T-helper 1 cell (primary cell): ENCODE measurements around the gene SCNN1G.
A peak's percentile ranks its signal among the peaks of the same experiment; 100 is the strongest.
"Not testable (repeated sequence)": the region's sequence is repeated elsewhere in the genome, so short reads cannot be mapped to it uniquely, and the experiment has no call there.

ENCODE experiments used
- DNase-seq, 5 donors: peaks; one replicate each; pipeline ENCODE4 v3.0.0-alpha.2; 2012 to 2020
- total RNA-seq, 4 donors: gene quantifications; one replicate each; lab custom pipeline; 2026; lab: John Stamatoyannopoulos, UW

Gene SCNN1G, protein sequence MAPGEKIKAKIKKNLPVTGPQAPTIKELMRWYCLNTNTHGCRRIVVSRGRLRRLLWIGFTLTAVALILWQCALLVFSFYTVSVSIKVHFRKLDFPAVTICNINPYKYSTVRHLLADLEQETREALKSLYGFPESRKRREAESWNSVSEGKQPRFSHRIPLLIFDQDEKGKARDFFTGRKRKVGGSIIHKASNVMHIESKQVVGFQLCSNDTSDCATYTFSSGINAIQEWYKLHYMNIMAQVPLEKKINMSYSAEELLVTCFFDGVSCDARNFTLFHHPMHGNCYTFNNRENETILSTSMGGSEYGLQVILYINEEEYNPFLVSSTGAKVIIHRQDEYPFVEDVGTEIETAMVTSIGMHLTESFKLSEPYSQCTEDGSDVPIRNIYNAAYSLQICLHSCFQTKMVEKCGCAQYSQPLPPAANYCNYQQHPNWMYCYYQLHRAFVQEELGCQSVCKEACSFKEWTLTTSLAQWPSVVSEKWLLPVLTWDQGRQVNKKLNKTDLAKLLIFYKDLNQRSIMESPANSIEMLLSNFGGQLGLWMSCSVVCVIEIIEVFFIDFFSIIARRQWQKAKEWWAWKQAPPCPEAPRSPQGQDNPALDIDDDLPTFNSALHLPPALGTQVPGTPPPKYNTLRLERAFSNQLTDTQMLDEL
- total RNA-seq = 0 reads per million in 4 donors

GRCh38 chr16:23182679-23183542, at the start of gene SCNN1G:
Gene SCNN1G (plus strand): TSS chr16:23182745. CDS start chr16:23186272, 3,527 bp downstream.
- DNase-seq = peak in 1 of 5 donors; percentile 10

- no peak for DNase-seq
Observed at GRCh38 chr16:23132775-23133463, 49.6 kb upstream of the SCNN1G start.

GRCh38 chr16:23134274-23134673, 48.3 kb upstream of the SCNN1G start:
- DNase-seq = no peak

GRCh38 chr16:23137256-23137655, 45.3 kb upstream of the SCNN1G start:
- DNase-seq = no peak

GRCh38 chr16:23137818-23138217, 44.7 kb upstream of the SCNN1G start:
- DNase-seq = no peak

DNA sequence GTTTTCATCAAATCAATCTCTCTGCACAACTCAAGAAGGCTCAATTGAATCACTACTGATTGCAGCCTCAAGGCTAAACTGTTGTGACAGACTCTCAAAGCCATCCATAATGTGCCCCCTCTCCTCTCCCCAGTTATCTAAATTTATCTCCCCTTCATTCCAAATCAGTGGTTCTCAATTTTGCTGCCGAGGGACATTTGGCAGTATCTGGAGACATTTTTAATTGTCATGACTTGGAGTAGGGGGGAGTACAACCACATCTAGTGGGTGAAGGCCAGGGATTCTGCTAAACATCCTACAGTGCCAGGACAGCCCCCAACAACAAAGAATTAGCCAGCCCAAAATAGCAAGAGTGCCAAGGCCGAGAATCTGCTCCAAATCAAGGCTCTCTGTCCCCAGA, 42.4 kb upstream of the SCNN1G start:
- no peak for DNase-seq

DNA sequence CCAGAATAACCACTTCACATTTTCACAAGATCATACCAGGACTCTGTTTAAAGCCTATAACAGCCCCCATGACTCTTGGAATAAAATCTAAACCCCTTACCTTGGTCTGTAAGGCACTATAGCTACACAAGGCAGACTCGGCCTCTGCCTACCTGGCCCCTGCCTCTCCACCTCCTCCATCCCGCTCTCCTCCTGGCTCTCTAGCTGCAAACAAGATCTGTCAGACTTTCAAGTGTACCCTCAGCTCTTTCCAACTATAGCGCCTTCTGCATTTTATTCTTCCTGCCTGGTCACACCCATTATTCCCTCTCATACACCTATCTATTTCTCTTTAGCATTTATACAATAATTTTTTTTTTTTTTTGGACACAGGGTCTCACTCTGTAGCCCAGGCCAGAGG, 41.5 kb upstream of the SCNN1G start:
- no peak for DNase-seq

- DNase-seq = no peak
Observed at GRCh38 chr16:23141500-23141899, 41.0 kb upstream of the SCNN1G start.

DNA sequence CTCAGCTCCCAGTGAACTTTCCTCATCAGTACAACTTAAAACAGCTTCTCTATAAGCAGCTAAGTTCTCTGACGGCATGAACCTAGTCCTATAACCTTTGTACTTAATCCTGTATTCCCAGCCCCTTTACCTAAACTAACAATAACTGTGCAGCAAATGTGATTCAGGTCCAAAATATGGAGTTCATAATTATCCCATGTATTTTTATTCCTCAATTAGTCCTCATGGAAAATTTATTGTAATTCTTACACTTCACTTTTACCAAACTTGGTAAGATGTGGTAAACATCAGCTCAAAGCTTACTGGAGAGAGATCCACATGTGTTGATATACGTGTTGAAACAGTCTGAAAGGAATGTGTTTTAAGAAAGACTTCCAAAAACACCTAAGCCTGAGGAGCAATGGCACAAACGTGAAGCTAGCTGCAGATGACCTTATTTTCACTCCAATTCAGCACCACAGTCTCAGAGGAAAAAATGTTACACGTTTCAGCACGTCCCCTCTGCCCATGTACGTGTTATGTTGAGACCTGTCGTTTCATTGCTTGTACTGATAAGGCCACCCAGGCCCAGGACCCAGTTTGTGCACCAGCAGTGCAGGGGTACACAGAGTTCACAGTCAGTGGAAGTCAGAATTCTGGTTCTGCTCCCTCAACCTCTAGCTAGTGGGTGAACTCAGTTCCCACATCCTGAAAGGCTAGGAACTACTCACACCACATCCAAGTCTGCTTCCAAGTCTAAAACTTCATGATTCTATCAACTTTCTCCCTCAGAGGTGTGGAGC, 40.4 kb upstream of the SCNN1G start:
- no peak for DNase-seq

DNA sequence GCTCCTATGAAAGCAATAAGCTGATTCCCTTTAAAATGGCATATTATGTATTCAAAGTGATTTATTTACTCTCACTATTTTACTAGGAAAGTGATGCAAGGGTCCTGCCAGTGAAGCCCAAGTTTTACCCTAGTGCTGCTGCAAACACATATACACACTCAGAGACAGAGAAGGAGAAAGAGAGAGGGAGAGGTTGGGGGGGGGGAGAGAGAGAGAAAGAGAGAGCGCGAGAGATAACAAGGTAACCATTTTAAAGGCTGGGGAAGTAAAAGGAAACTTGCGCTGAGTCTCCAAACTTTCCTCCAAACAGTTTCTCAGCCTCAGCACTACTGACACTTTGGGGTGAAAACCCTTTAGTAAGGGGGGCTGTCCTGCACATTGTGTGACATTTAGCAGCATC, 39.2 kb upstream of the SCNN1G start:
- DNase-seq = no peak

DNA sequence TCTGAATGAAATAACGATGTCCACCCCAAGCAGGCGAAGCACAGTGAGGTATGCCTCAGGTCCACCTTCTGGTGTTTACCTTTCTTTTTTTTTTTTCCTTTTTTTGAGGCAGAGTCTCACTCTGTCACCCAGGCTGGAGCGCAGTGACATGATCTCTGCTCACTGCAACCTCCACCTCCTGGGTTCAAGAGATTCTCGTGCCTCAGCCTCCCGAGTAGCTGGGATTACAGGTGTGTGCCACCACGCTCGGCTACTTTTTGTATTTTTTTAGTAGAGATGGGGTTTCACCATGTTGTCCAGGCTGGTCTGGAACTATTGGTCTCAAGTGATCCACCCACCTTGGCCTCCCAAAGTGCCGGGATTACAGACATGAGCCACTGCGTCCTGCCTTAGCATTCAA, 38.2 kb upstream of the SCNN1G start:
- DNase-seq = not testable (repeated sequence)

- no peak for DNase-seq
Observed at GRCh38 chr16:23145186-23145585, 37.4 kb upstream of the SCNN1G start.

GRCh38 chr16:23145608-23146007, 36.9 kb upstream of the SCNN1G start:
- DNase-seq = no peak

- DNase-seq = no peak
Observed at GRCh38 chr16:23146877-23147601, 35.5 kb upstream of the SCNN1G start.

DNA sequence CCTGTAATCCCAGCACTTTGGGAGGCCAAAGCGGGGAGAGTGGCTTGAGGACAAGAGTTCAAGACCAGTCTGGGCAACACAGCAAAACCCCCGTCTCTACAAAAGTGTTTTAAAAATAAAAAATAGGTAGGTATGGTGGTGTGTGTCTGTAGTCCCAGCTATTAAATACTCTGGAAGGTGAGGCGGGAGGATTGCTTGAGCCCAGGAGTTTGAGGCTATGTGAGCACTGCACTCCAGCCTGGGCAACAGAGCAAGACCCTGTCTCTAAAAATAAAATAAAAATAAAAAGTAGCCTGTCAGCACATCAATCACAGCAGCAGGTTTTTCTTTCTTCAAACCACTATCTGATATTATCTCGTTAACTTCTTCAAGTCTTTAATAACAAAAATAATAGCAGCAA, 34.9 kb upstream of the SCNN1G start:
- DNase-seq = no peak

GRCh38 chr16:23148166-23148512, 34.4 kb upstream of the SCNN1G start:
- no peak for DNase-seq

- DNase-seq = peak; percentile 28 to 57 (median 41)
Observed at GRCh38 chr16:23148513-23149266, 33.9 kb upstream of the SCNN1G start.

GRCh38 chr16:23149267-23149992, 33.1 kb upstream of the SCNN1G start, which contains the start of gene USP31:
Gene USP31 (minus strand): TSS chr16:23149452. CDS start chr16:23149270, 182 bp downstream.
- DNase-seq = peak; percentile 79 to 93 (median 83)

DNA sequence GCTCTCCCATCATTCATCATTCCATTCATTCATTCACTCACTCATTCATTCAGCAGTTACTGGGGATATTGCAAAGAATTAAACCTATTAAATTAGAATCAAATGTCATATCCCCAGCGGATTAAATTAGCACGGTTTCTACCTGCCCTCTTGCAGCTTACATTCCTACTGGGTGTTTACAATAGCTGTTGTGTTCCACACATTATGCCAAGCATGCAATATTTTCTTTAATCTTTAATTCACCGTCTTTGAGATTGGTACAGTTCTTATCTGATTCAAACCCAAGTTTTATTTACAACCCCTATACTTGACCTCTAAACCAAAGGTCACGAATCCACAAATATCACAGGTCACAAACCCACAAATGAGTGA, 32.6 kb upstream of the SCNN1G start:
- no peak for DNase-seq
